Measurements from ENCODE around the gene PAX5. TPM values are rescaled to one million over a fixed set of nuclear protein-coding genes. Genes with fewer than 3 reads are reported as not detected.

PAX5 gene
- total RNA-seq, 1 donor from 2014 or later: not detected

GRCh38 chr9:37027582-37028419 is 6.3 kb downstream of the PAX5 start:
- intact Hi-C loops (cut with DNase I): no loop called here
- Histone ChIP-seq H3K27ac (no peak overlapping the region), H3K4me1 (peaks cover 21 to 37% of the 10 kb centered on the region in 2 donors), H3K4me3 (peak overlapping the region; percentile 54 to 62), H3K27me3 (peaks cover 74% of the 10 kb centered on the region), H3K36me3 (no peaks in the 10 kb centered on the region), H3K9me3 (no peaks in the 10 kb centered on the region)
- peak in 1 of 2 donors; percentile 83 for DNase-seq (ENCODE audit: low spot score in 2 of 2)
- TF ChIP-seq, protein P1, sequence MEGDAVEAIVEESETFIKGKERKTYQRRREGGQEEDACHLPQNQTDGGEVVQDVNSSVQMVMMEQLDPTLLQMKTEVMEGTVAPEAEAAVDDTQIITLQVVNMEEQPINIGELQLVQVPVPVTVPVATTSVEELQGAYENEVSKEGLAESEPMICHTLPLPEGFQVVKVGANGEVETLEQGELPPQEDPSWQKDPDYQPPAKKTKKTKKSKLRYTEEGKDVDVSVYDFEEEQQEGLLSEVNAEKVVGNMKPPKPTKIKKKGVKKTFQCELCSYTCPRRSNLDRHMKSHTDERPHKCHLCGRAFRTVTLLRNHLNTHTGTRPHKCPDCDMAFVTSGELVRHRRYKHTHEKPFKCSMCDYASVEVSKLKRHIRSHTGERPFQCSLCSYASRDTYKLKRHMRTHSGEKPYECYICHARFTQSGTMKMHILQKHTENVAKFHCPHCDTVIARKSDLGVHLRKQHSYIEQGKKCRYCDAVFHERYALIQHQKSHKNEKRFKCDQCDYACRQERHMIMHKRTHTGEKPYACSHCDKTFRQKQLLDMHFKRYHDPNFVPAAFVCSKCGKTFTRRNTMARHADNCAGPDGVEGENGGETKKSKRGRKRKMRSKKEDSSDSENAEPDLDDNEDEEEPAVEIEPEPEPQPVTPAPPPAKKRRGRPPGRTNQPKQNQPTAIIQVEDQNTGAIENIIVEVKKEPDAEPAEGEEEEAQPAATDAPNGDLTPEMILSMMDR (IDR thresholded peaks at IDR 0.05): no peak

- no peak overlapping the region for H3K27ac ChIP-seq
- no peaks in the 10 kb centered on the region for H3K9me3 ChIP-seq
- TF ChIP-seq, protein P1 (IDR thresholded peaks at IDR 0.05): no peak
- H3K4me1 ChIP-seq: peaks cover 21 to 37% of the 10 kb centered on the region in 2 donors
- H3K4me3 ChIP-seq: peak overlapping the region; percentile 54 to 62
- H3K36me3 ChIP-seq: no peaks in the 10 kb centered on the region
- intact Hi-C loops (cut with DNase I): no loop called here
- peaks cover 67% of the 10 kb centered on the region for H3K27me3 ChIP-seq
- DNase-seq (ENCODE audit: low spot score in 2 of 2): no peak
Measured at GRCh38 chr9:37026931-37027581, 7.0 kb downstream of the PAX5 start.

GRCh38 chr9:37026113-37026930 is 7.7 kb downstream of the PAX5 start:
- Histone ChIP-seq H3K4me3 (peak overlapping the region; percentile 54 to 62), H3K4me1 (peaks cover 21 to 37% of the 10 kb centered on the region in 2 donors)
- no peak for DNase-seq (ENCODE audit: low spot score in 2 of 2)

DNA sequence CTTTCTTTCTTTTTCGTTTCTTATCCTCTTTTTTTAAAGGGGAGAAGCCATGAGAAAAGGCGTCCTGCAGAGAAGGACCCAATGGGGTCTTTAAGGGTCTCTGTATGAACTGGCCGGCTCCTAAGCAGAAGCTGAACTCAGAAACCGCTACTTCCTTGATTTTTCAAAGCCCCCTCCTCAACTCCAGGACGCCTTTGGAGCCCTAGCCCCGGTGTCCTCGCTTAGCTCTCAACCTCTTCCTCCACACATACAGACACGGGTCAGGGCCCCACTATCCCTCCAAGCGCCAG is 8.3 kb downstream of the PAX5 start:
- Histone ChIP-seq H3K9me3 (no peaks in the 10 kb centered on the region), H3K27ac (no peak overlapping the region), H3K36me3 (no peaks in the 10 kb centered on the region), H3K4me3 (peak overlapping the region; percentile 54 to 62), H3K4me1 (peaks cover 21 to 37% of the 10 kb centered on the region in 2 donors), H3K27me3 (peaks cover 57% of the 10 kb centered on the region)
- no peak for DNase-seq (ENCODE audit: low spot score in 2 of 2)
- intact Hi-C loops (cut with DNase I): no loop called here
- TF ChIP-seq, protein P1 (IDR thresholded peaks at IDR 0.05): no peak

More at GRCh38 chr9:37026113-37026930, 7.7 kb downstream of the PAX5 start:
- H3K27ac ChIP-seq: no peak overlapping the region
- no peaks in the 10 kb centered on the region for H3K9me3 ChIP-seq
- peaks cover 61% of the 10 kb centered on the region for H3K27me3 ChIP-seq
- intact Hi-C loops (cut with DNase I): no loop called here
- H3K36me3 ChIP-seq: no peaks in the 10 kb centered on the region
- TF ChIP-seq, protein P1 (IDR thresholded peaks at IDR 0.05): no peak

- DNase-seq (ENCODE audit: low spot score in 2 of 2): no peak
- Histone ChIP-seq H3K36me3 (no peaks in the 10 kb centered on the region), H3K27me3 (peaks cover 53% of the 10 kb centered on the region), H3K9me3 (no peaks in the 10 kb centered on the region), H3K4me1 (peaks cover 21 to 36% of the 10 kb centered on the region in 2 donors), H3K4me3 (peak overlapping the region; percentile 54 to 62), H3K27ac (no peak overlapping the region)
- TF ChIP-seq, protein P1 (IDR thresholded peaks at IDR 0.05): no peak
- intact Hi-C loops (cut with DNase I): no loop called here
Measured at GRCh38 chr9:37025071-37025822, 8.8 kb downstream of the PAX5 start.

All from ascending aorta (tissue), 2 donors.